Stimulated activated effector memory CD8-positive, alpha-beta T cell treated with anti-CD3 and anti-CD28 coated beads, Interleukin-12 subunit alpha, Interleukin-12 subunit beta, amount 100 ng/mL, for 72 hours (primary cell): ENCODE measurements around the gene NBAS.
"Not testable (repeated sequence)": the region's sequence is repeated elsewhere in the genome, so short reads cannot be mapped to it uniquely, and the experiment has no call there.

Experiments
- ATAC-seq: fragments of 150-1000 bp; cut with Tn5 transposase; 2 replicates; pipeline ENCODE4 v1.10.0; 2021
- DNase-seq, 2 donors: peaks; one replicate each; pipeline ENCODE4 v3.0.0; 2021 to 2022; ENCODE audit warnings: low spot score in 2 of 2
- H3K27ac Mint-ChIP-seq: one replicate; pipeline ENCODE4 v1.8.0; 2022; ENCODE audit warnings: mild to moderate bottlenecking, mixed read lengths
- H3K36me3 Mint-ChIP-seq: one replicate; pipeline ENCODE4 v1.8.0; 2022; ENCODE audit warnings: mild to moderate bottlenecking, mixed read lengths
- H3K4me1 Mint-ChIP-seq: one replicate; pipeline ENCODE4 v1.8.0; 2022; ENCODE audit warnings: mixed read lengths
- H3K4me3 Mint-ChIP-seq: one replicate; pipeline ENCODE4 v1.8.0; 2022; ENCODE audit warnings: mild to moderate bottlenecking, mixed read lengths
- H3K9me3 Mint-ChIP-seq: one replicate; pipeline ENCODE4 v1.8.0; 2022; ENCODE audit warnings: mixed read lengths

Gene NBAS

DNA sequence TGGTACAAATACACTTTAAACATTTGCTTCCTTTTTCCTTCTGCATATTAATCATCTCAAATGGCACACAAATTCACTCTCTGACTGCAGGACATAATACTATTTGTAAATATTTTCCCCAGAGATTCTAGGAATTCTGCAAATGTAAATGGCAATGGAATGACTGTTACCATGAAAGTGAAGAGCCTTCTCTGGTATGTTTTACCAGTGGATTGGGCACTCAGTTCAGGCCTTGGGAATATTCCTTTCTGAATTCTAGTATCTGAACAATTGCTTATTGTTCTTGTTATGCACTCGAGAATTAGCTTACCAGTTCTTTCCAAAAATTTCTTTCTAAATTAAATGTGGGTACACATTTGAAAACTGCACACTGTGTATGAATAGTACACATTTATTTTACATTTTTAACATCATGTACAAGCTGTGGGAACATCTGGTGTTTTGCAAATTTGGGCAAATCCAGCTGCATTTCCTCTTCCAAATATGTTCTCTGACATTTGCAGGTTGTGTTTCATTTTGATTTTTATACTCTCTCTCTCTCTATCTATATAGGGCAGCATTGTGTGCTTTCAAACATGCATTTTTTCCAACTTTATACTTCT is 289.1 kb downstream of the NBAS start:
- H3K36me3 Mint-ChIP-seq, result peaks cover 33% of the 10 kb centered on the region
- H3K27ac Mint-ChIP-seq, result no peak overlapping the region
- no peaks in the 10 kb centered on the region for H3K4me1 Mint-ChIP-seq

DNA sequence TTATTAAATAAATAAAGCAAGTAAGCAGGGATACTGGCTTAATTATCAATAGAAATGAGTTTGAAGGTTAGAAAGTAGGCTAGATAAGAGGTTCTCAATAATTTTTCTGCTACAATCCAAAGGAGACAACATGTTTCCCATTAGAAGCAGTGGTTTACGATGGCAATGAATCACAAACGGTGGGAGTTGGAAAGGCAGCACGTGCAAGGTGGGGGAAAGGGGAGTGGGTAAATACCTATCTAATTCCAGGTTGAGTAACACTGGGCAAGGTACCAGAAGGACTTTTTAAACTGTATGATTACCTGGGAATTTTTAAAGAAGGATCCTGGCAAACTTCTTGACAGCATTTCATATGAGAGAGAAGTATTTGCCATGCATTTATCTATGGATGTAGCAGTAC is 289.9 kb downstream of the NBAS start:
- Mint-ChIP-seq H3K4me1 (no peaks in the 10 kb centered on the region), H3K27ac (no peak overlapping the region), H3K9me3 (no peaks in the 10 kb centered on the region), H3K4me3 (no peak overlapping the region), H3K36me3 (peaks cover 33% of the 10 kb centered on the region)
- DNase-seq, result no peak
- no peak for ATAC-seq

More for the DNA sequence above, 289.1 kb downstream of the NBAS start:
- ATAC-seq (no peak), DNase-seq (no peak)
- H3K4me3 Mint-ChIP-seq, result no peak overlapping the region
- no peaks in the 10 kb centered on the region for H3K9me3 Mint-ChIP-seq

DNA sequence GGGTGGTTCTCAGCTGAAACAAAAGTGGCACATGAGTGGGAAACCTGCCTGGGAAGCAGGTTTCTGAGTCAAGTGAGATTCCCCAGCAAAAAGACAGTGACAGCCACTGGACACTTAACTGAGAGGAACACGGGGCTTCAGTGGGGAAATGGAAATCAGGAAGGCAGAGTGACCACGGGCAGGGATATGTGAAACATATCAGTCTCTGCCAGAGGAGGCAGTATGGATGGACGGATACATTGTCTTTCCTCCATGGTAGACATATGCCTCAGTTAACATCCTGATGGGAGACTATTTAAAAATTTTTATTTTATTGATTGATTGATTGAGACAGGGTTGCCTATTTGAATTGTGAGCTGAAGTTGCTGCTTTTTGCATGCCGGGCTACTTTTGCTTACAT is 292.1 kb downstream of the NBAS start:
- Mint-ChIP-seq H3K4me3 (no peak overlapping the region), H3K9me3 (no peaks in the 10 kb centered on the region), H3K4me1 (peaks cover 6% of the 10 kb centered on the region), H3K27ac (no peak overlapping the region), H3K36me3 (peaks cover 23% of the 10 kb centered on the region)
- DNase-seq (no peak), ATAC-seq (no peak)

DNA sequence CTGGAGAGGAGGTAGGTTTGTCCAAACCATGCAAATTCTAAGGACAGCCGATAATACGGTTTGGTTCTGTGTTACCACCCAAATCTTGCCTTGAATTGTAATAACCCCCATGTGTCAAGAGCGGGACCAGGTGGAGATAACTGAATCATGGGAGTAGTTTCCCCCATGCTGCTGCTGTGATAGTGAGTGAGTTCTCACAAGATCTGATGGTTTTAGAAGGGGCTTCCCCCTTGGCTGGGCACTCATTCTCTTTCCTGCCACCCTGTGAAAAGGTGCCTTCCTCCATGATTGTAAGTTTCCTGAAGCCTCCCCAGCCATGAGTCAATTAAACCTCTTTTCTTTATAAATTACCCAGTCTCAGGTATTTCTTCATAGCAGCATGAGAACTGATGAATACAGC is 295.2 kb downstream of the NBAS start:
- Mint-ChIP-seq H3K36me3 (peaks cover 13% of the 10 kb centered on the region), H3K4me3 (no peak overlapping the region), H3K27ac (no peak overlapping the region), H3K4me1 (peaks cover 6% of the 10 kb centered on the region), H3K9me3 (no peaks in the 10 kb centered on the region)
- ATAC-seq (no peak), DNase-seq (no peak)

DNA sequence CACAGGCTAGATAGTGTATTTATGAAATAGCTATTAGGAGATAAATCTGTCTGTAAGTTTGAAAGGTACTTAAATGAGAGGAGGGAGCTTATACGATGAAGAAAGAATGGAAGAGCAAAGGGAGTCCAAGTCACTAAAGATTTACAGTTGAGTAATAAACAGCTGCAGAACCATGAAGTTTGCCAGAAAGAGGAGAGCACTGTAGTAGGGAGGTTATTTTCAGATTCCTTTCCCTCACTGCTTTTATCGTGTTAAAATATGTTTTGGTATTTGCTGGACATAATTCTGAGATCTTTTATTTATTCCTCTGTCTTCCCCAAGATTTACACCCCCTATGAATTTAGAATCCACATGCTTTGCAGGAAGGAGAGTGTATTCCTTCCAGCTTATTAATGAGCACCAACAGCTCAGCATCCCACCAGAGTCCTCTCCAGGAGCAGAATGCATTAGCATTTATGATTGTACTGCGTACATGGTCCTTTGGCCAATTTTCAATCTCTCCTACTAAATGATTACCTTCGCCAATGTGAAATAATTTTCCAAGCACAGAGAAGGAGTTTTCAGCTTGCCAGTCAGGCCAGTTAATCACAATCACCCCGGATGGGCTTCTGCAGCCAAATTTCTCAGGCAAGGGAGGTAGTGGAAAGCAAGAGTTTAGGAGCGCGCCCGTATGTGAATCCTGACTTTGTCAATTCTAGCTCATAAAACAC is 297.0 kb downstream of the NBAS start:
- H3K27ac Mint-ChIP-seq, result no peak overlapping the region
- peaks cover 6% of the 10 kb centered on the region for H3K4me1 Mint-ChIP-seq
- H3K36me3 Mint-ChIP-seq, result peaks cover 7% of the 10 kb centered on the region
- DNase-seq, result no peak
- H3K9me3 Mint-ChIP-seq, result peaks cover 3% of the 10 kb centered on the region
- ATAC-seq, result no peak
- H3K4me3 Mint-ChIP-seq, result no peak overlapping the region

DNA sequence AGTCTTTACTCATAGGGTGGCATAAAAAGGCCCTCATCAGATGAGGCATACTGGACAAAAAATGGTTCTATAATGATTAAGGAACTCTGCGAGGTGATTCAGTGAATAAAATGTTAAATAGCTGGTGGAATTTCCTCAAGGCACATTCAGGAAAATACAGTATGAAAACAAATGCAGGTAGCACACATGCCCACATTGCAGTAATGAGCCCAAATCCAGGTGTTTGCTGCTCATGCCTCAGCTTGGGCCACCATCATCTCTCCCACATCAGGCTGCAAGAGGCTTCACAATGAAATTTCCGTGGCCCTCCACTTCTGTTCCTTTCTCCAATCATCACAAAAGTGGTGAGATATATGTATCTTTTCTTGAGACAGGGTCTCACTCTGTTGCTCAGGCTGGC is 298.3 kb downstream of the NBAS start:
- H3K9me3 Mint-ChIP-seq, result peaks cover 5% of the 10 kb centered on the region
- H3K4me3 Mint-ChIP-seq, result no peak overlapping the region
- H3K4me1 Mint-ChIP-seq, result peaks cover 6% of the 10 kb centered on the region
- no peak for DNase-seq
- H3K27ac Mint-ChIP-seq, result no peak overlapping the region
- H3K36me3 Mint-ChIP-seq, result peaks cover 7% of the 10 kb centered on the region
- ATAC-seq, result no peak

GRCh38 chr2:15260835-15261234 is 300.3 kb downstream of the NBAS start:
- no peak overlapping the region for H3K27ac Mint-ChIP-seq
- H3K4me3 Mint-ChIP-seq, result no peak overlapping the region
- peaks cover 5% of the 10 kb centered on the region for H3K9me3 Mint-ChIP-seq
- peaks cover 5% of the 10 kb centered on the region for H3K36me3 Mint-ChIP-seq
- no peak for ATAC-seq
- no peak for DNase-seq
- peaks cover 2% of the 10 kb centered on the region for H3K4me1 Mint-ChIP-seq

GRCh38 chr2:15260196-15260595 is 300.9 kb downstream of the NBAS start:
- Mint-ChIP-seq H3K9me3 (peaks cover 9% of the 10 kb centered on the region), H3K27ac (no peak overlapping the region), H3K36me3 (no peaks in the 10 kb centered on the region), H3K4me3 (no peak overlapping the region), H3K4me1 (no peaks in the 10 kb centered on the region)
- no peak for DNase-seq
- ATAC-seq, result no peak

GRCh38 chr2:15259356-15259756 is 301.8 kb downstream of the NBAS start:
- DNase-seq, result no peak
- Mint-ChIP-seq H3K9me3 (peaks cover 9% of the 10 kb centered on the region), H3K27ac (no peak overlapping the region), H3K4me1 (no peaks in the 10 kb centered on the region), H3K4me3 (no peak overlapping the region), H3K36me3 (no peaks in the 10 kb centered on the region)
- no peak for ATAC-seq

DNA sequence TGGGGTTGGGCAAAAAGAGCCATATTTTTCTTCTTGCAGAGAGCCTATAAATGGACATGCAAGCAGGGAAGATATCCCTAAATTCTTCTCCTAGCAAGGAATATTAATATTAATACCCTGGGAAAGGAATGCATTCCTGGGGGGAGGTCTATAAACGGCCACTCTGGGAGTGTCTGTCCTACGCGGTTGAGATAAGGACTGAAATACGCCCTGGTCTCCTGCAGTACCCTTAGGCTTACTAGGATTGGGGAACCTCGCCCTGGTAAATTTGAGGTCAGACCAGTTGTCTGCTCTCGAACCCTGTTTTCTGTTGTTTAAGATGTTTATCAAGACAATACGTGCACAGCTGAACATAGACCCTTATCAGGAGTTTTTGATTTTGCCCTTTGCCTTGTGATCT is 302.7 kb downstream of the NBAS start:
- not testable (repeated sequence) for H3K4me3 Mint-ChIP-seq, H3K4me1 Mint-ChIP-seq, H3K36me3 Mint-ChIP-seq, H3K9me3 Mint-ChIP-seq, DNase-seq, H3K27ac Mint-ChIP-seq, ATAC-seq

- H3K4me1 Mint-ChIP-seq, result peaks cover 6% of the 10 kb centered on the region
- no peak overlapping the region for H3K27ac Mint-ChIP-seq
- H3K4me3 Mint-ChIP-seq, result no peak overlapping the region
- no peak for ATAC-seq
- H3K36me3 Mint-ChIP-seq, result no peaks in the 10 kb centered on the region
- DNase-seq, result no peak
- H3K9me3 Mint-ChIP-seq, result peaks cover 6% of the 10 kb centered on the region
Measured at GRCh38 chr2:15253835-15254286, 307.3 kb downstream of the NBAS start.

GRCh38 chr2:15253247-15253646 is 307.9 kb downstream of the NBAS start:
- no peak for DNase-seq
- Mint-ChIP-seq H3K27ac (no peak overlapping the region), H3K4me1 (peaks cover 8% of the 10 kb centered on the region), H3K9me3 (peaks cover 3% of the 10 kb centered on the region), H3K36me3 (no peaks in the 10 kb centered on the region), H3K4me3 (no peak overlapping the region)
- no peak for ATAC-seq

DNA sequence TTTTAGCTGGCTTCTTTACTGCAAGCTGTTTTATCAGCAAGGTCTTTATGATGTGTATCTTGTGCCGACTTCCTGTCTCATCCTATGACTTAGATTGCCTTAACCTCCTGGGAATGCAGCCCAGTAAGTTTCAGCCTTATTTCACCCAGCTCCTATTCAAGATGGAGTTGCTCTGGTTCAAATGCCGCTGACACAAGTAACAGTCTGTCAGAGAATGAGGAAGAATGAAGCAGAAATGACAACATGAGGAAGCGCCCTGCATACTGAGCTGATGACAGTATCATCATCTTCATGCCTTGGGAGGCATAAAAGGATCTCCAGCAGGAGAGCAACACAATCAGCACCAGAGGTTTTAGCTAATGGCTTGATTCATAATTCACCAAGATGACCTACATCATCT is 309.4 kb downstream of the NBAS start:
- no peak for ATAC-seq
- no peak for DNase-seq
- H3K4me1 Mint-ChIP-seq, result peaks cover 14% of the 10 kb centered on the region
- H3K9me3 Mint-ChIP-seq, result peaks cover 3% of the 10 kb centered on the region
- H3K36me3 Mint-ChIP-seq, result no peaks in the 10 kb centered on the region
- H3K27ac Mint-ChIP-seq, result no peak overlapping the region
- H3K4me3 Mint-ChIP-seq, result no peak overlapping the region

- H3K36me3 Mint-ChIP-seq, result not testable (repeated sequence)
- peaks cover 14% of the 10 kb centered on the region for H3K4me1 Mint-ChIP-seq
Measured at GRCh38 chr2:15250946-15251345, 310.2 kb downstream of the NBAS start.

DNA sequence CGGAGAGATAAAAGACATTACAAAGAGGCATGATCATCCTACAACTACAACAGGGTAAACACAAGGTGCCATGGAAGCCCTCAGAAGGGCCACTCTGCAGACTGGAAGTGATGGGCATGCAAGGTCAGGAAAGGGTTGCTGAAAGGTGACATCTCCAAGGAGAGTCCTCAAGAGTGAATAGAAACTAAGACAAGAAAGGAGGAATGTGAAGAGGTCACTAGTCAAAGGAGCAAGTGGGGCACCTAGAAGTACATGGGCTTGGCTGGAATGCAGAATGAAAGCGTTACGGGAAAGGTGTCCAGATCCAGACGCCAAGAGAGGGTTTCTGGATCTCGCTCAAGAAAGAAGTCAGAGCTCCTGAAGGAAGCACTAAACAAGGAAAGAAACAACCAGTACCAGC is 314.3 kb downstream of the NBAS start:
- H3K9me3 Mint-ChIP-seq, result no peaks in the 10 kb centered on the region
- no peak overlapping the region for H3K27ac Mint-ChIP-seq
- peaks cover 31% of the 10 kb centered on the region for H3K4me1 Mint-ChIP-seq

More at GRCh38 chr2:15250946-15251345, 310.2 kb downstream of the NBAS start:
- not testable (repeated sequence) for H3K27ac Mint-ChIP-seq, DNase-seq, H3K4me3 Mint-ChIP-seq, H3K9me3 Mint-ChIP-seq, ATAC-seq

DNA sequence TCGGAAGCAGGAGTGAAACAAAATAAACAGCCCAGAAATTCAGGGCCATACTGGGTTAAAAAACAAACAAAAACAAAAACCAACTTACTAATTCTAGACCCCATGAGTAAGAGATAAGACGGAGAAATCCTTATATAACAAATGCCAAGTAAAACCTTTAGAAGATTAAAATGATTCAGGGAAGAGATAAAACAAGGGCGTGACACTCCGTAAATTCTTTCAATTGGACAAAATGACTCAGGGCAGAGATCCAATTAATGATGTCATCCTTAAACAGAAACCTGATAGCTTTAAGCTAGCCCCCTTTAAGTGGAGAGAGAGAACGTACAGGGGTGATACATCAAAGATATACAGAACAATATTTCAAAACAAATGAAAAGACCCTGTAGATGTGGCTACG is 317.4 kb downstream of the NBAS start:
- no peak overlapping the region for H3K27ac Mint-ChIP-seq
- DNase-seq (no peak), ATAC-seq (no peak)
- no peaks in the 10 kb centered on the region for H3K36me3 Mint-ChIP-seq
- H3K4me3 Mint-ChIP-seq, result no peak overlapping the region
- no peaks in the 10 kb centered on the region for H3K9me3 Mint-ChIP-seq
- H3K4me1 Mint-ChIP-seq, result peaks cover 25% of the 10 kb centered on the region

More for the DNA sequence above, 314.3 kb downstream of the NBAS start:
- ATAC-seq, result no peak
- no peaks in the 10 kb centered on the region for H3K36me3 Mint-ChIP-seq
- DNase-seq, result no peak
- no peak overlapping the region for H3K4me3 Mint-ChIP-seq
